AG08396 (cell line): ENCODE measurements around the gene C9orf57.
"Not testable (repeated sequence)": the region's sequence is repeated elsewhere in the genome, so short reads cannot be mapped to it uniquely, and the experiment has no call there.

ENCODE experiments used
- DNase-seq: peaks from one replicate; pipeline ENCODE4 v3.0.0; 2012; ENCODE audit warnings: low spot score, mixed read lengths

C9orf57 gene, protein sequence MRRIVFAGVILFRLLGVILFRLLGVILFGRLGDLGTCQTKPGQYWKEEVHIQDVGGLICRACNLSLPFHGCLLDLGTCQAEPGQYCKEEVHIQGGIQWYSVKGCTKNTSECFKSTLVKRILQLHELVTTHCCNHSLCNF

DNA sequence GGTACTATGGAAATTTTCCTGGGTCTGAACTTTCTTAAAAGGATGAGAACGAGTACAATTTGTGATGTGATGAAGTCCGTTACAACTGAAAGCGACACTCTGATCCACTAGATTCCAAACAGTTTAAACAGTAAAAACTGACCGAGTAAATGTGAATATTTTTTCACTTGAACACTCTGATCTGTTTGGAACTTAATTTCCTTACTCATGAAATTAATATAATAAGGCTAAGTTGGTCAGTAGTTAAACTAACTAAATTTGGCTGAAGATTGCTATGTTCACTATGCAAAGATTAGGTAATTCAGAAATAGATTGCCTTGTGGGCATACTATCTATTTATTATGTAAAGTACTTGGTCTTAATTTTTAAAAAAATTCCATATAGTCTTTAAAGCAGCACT lies at the start of gene C9orf57:
Gene C9orf57, minus strand, starts transcription at position 101 of the 400 bp plus-strand sequence. CDS start 1,282 bp downstream, outside the sequence.
- DNase-seq = no peak

DNA sequence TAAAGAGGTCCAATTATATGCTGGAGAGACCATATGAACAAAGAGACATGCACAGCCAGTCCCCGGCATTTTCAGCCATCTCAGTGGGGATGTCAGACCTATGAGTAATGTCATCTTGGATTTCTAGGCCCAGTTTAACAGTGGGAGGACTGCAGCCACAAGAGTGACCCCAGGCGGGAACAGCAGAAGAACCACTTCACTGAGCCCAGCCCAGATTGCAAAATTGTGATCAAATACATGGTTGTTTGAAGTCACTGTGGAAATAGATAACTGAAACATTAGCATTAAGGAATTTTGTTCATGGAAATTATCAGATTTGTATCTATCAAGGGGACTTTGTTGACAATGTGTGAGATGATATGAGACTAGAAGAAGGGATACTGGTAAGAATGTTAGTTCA lies 42.1 kb upstream of the C9orf57 start:
- no peak for DNase-seq

DNA sequence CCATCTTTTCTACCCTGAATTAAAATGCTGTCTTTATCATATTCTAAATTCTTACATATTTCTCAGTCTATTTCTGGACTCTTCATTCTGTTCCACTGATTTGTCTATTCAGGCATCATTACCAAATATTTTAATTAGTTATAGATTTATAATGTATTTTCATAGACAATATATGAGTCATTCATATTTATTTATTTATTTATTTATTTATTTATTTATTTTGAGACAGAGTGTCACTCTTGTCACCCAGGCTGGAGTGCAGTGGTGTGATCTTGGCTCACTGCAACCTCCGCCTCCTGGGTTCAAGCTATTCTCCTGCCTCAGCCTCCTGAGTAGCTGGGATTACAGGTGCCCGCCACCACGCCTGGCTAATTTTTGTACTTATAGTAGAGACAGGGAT lies 35.1 kb upstream of the C9orf57 start:
- DNase-seq = not testable (repeated sequence)

DNA sequence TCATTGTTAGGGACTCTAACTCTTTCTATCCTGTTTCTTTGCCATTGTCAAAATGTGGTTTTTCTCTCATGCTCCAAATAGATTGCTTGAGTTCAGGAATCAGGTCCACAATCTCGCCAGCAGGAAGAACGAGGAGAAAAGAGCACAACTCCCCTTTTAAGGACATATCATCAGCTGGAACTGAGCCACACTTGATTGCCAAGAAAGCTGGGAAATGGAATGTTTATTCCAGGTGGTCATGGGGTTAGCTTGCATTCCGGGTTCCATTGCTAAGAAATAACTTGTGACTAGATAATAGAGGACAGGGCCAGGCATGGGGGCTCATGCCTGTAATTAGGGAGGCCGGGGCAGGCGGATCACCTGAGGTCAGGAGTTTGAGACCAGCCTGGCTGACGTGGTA lies 32.4 kb upstream of the C9orf57 start:
- no peak for DNase-seq

- no peak for DNase-seq
Observed at GRCh38 chr9:72089451-72090130, 29.2 kb upstream of the C9orf57 start.

DNA sequence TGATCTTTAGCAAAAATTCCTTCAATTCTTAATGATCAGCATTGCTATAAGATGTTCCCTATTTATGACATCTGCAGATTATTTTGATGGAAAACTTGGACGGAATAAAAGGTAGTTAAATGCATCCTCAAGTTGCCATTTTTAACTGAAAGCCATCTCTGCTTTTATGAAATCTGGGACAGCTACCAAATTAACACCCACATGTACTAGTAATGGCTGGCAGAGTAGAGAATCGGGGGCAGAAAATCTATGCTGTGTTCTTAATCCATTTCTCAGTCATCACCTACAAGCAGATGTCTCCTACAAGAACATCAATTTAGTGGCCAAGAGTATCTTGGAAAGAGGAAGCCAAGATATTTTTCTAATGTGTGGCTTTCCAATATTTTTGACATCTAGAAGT lies 22.1 kb upstream of the C9orf57 start:
- no peak for DNase-seq

- DNase-seq = not testable (repeated sequence)
Observed at GRCh38 chr9:72074666-72075065, 14.3 kb upstream of the C9orf57 start.

DNA sequence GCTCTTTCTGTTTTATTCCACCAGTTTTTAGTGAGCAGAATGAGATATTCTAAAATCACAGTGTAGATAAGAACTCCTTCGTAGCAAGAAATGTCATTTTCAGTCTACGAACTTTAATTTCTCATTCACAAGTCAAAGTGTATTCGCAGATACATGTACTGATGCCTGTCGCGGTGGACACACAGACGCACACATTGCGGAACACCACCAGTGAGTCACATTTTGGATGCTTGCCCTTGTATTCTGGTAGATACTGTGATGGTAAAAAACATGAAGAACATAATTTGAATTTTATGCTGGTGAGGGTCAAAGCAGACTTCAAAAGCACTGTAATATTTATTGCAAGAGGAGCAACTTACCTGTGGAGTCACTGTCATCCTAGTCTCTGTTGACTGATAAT lies 4.7 kb upstream of the C9orf57 start:
- no peak for DNase-seq

DNA sequence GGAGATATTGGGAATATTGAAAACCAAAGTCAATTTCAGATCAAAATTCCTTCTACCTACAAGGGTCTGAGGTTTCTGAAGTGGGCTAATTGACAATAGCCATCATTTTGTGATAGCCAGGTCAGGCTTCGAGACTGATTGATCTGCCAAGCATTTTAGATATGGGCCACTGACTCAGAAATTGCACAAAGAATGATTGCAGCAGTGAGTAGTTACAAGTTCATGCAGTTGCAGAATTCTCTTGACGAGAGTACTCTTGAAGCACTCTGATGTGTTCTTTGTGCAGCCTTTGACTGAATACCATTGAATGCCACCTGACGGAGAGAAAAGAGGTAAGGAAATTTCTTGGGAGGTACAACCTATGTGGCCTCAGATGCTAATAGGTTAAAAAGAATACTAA lies 8.3 kb downstream of the C9orf57 start:
- no peak for DNase-seq

DNA sequence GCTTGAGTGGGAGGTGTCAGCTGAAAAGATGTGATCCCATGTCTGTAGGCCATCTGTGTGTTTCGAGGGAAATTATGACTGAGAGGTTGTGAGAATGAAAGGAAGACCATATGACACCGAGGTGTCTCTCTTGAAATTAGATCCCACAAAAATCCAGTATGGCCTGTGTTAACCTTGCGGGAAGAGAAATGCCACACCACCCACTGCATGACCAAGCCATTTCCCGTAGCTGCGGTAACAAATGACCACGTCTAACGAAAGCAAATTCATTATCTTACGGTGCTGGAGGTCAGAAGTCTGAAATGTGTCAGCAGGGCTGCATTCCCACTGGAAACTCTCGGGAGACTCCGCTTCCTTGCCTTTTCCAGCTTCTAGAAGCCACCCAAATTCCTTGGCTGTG lies 11.6 kb downstream of the C9orf57 start:
- no peak for DNase-seq

DNA sequence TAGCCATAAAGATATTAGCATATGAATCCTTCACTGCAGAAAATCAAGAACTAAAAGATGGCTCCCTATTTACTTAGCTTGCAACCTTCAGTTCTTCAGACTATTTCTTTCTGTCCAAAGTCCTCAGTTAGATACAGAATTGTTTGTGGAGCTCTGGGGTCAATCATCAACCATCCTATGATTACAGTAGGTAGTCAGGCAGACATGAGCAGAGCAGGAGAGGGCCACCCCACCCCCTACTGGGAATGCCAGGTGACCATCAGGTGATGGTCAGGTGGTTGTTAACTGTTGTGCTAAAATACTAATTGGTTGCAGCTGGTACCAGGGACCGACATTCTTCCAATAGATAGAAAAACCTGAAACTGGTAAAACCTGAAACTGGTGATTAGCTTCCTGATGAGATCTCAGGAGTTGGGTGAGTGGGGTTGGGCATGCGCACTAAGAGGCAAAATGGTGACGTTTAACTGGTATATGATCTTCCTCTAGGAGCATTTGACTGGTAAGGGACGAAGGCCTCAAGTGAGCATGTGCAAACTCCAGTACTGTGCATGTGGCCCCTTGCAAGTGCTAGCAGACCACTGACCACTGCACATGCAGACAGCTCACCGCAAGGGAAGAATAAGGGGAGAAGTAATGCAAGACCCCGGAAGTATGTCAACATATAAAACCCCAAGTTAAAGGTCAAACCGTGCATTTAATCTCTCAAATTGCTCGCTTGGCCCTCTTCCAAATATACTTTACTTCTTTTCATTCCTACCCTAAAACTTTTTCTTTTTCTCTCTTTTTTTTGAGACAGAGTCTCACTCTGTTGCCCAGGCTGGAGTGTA lies 13.6 kb downstream of the C9orf57 start:
- DNase-seq = no peak

GRCh38 chr9:72044095-72044494 lies 16.3 kb downstream of the C9orf57 start:
- DNase-seq = no peak

DNA sequence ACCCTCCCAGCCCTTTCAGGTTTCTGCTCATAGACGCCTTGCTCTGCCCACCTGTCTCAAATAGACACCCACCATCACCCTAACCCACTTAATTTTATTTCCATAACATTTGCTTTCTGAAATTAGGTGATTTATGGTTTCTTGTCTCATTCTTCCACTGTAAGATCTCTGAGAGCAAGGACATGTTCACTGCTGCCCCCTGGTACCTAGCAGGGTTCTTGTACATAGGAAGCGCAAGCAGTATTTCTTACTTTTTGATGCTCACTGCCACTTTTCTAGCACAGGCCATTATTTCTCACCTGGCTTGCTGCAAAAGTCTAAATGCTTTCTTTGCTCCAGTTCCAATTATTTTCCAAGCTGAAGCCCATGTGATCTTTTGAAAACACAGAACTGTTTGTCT lies 16.8 kb downstream of the C9orf57 start:
- no peak for DNase-seq

GRCh38 chr9:72042928-72043327 lies 17.5 kb downstream of the C9orf57 start:
- DNase-seq = no peak

DNA sequence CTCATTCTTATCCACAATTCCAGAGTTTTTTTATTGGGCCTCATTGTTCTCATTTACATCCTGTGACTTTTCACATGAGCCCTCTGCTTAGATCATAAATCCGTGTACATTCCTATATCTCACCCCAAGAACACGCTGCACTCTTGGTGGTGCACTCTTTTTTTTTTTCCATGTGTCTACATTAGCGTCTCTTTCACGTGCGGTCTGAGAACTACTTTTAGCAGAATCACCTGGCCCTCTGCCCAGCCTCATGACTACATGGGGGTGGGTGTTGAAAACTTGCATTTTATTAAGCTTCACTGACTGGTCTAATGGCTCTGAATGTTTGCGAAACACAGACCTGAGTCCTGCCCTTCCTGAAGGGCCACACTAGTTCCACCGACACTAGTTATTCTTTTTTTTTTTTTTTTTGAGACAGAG lies 18.6 kb downstream of the C9orf57 start:
- DNase-seq = peak; percentile 45

- DNase-seq = no peak
Observed at GRCh38 chr9:72041369-72041768, 19.0 kb downstream of the C9orf57 start.

GRCh38 chr9:72039532-72039931 lies 20.9 kb downstream of the C9orf57 start:
- no peak for DNase-seq

DNA sequence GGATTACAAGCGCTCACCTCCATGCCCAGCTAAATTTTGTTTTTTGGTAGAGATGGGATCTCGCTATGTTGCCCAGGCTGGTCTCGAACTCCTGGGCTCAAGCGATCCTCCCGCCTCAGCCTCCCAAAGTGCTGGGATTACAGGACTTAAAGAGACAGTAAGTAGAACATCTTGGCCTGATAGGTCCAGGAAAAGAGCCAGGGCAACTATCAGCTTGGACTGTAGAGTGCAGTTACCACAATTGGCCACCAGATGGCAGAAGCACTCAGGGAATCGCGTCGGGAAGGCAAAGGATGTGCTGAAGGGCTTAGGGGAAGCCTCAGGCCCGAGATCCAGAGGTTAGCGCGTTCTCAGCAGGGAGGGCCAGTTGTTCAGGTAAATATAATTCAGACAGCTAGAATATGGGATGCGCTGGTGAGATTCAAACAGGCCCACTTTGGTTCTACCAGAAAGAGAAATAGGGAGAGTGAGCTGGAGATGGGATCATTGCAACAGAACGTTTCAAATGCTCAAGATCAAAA lies 21.5 kb downstream of the C9orf57 start:
- DNase-seq = peak; percentile 84

- no peak for DNase-seq
Observed at GRCh38 chr9:72038408-72038807, 22.0 kb downstream of the C9orf57 start.

GRCh38 chr9:72037571-72037970 lies 22.8 kb downstream of the C9orf57 start:
- DNase-seq = no peak

- no peak for DNase-seq
Observed at GRCh38 chr9:72030767-72031166, 29.6 kb downstream of the C9orf57 start.

- DNase-seq = no peak
Observed at GRCh38 chr9:72029986-72030385, 30.4 kb downstream of the C9orf57 start.

DNA sequence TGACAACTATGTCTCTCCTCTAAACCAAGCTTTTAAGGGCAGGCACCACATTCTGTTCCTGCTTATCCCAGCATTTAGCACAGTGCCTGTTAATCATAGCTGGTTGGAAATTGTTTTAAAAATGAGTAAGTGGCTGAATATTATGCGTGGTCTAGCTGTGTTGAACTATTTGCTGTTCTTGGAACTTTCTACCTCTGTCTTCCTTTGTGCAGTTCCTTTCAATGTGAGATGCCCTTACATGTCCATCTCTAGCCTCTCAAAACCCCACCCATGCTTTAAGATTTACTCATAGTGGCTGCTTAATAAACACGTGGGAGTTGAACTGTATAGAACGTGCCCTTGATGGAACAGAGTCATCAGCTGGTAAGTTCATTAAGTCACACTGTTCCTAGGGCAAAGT lies 34.5 kb downstream of the C9orf57 start:
- DNase-seq = peak; percentile 22
